Measurements from ENCODE around the gene SPATA16.

GRCh38 chr3:173058229-173058628 is 82.8 kb downstream of the SPATA16 start:
- TF ChIP-seq, protein P1, sequence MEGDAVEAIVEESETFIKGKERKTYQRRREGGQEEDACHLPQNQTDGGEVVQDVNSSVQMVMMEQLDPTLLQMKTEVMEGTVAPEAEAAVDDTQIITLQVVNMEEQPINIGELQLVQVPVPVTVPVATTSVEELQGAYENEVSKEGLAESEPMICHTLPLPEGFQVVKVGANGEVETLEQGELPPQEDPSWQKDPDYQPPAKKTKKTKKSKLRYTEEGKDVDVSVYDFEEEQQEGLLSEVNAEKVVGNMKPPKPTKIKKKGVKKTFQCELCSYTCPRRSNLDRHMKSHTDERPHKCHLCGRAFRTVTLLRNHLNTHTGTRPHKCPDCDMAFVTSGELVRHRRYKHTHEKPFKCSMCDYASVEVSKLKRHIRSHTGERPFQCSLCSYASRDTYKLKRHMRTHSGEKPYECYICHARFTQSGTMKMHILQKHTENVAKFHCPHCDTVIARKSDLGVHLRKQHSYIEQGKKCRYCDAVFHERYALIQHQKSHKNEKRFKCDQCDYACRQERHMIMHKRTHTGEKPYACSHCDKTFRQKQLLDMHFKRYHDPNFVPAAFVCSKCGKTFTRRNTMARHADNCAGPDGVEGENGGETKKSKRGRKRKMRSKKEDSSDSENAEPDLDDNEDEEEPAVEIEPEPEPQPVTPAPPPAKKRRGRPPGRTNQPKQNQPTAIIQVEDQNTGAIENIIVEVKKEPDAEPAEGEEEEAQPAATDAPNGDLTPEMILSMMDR (IDR thresholded peaks at IDR 0.05; ENCODE audit: poor library complexity): no peak
- no peak for TF ChIP-seq EZH2 (IDR thresholded peaks at IDR 0.05; ENCODE audit: borderline replicate concordance)
